NCI-H2081 (cell line): ENCODE results near the gene EFS.
A peak's percentile ranks its signal among the peaks of the same experiment; 100 is the strongest.

ENCODE experiments used
- DNase-seq, 2 experiments: peaks; one replicate each; lab custom pipeline; 2025; lab: John Stamatoyannopoulos, UW

The EFS gene

DNA sequence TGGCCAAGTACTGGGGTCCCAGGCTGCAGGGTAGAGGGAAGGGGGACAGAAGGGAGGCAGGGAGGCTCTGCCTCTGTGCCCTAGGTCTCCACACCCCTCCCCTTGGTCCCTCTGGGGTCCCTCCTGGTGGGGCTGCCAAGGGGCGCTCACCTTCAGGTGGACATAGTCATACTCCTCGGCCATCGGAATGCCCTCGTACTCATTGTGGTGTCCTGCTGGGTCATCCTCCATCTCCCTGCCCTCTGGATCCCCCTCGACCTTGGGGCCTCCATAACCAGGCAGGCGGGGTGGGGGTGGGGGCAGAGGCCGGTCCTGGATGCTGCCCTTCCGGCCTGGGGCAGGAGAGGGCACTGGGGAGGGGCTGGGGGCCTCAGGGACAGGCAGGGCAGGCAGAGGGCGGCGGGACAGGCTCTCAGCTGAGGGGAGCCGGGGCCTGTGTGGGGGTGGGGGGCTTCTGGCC is 5.8 kb downstream of the EFS start:
- DNase-seq: no peak

GRCh38 chr14:23358553-23359166 is 6.3 kb downstream of the EFS start:
- DNase-seq: no peak

DNA sequence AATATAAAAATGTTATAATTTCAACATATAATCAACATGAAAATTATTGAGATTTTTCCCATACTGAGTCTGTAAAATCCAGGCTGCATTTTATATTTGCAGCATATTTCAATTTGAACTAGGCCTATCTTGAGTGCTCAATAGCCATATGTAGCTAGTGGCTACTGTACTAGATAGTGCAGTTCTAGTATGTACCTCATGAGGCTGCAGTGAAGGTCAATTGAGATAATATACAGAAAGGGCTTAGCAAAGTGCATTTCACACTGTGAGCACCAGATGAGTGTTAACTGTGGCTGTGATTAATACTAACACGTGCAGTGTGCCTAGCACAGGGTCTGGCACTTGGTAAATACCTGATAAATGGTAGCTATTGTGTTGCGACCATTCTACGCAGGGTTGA is 6.9 kb downstream of the EFS start:
- DNase-seq: no peak

GRCh38 chr14:23357261-23357660 is 7.7 kb downstream of the EFS start:
- no peak for DNase-seq

- no peak for DNase-seq
Observed at GRCh38 chr14:23356662-23357061, 8.3 kb downstream of the EFS start.

DNA sequence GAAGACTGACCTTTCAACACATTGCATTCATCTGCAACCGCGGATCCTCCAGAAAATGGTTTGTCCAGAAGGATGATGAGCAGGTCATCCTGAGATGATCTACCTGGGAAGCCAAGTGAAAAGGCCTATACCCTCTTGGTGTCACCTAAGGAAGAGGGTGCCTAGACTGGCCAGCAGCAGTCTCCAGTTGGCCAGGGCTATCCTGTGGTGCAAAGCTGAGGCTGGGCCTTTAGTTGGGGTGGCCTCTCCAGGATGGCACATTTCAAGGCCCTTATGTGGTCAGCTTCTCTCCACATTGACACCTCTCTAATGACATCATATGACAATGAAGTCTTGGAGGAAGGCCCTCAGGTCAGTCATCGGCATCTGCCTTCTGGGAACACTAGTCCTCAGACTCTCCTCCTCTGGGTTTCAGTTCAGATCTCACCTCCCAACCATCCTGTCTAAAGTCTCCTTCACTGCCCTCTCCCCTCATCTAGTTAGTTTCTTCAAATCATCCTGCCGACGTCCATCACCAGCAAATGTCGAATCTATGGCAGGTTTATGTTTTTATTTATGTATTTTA is 9.0 kb downstream of the EFS start:
- DNase-seq: no peak

- DNase-seq: no peak
Observed at GRCh38 chr14:23354990-23355389, 10.0 kb downstream of the EFS start.

- no peak for DNase-seq
Observed at GRCh38 chr14:23353433-23353780, 11.6 kb downstream of the EFS start.

- DNase-seq: peak; percentile 12 to 34
Observed at GRCh38 chr14:23352506-23353432, 12.2 kb downstream of the EFS start, which contains the start of gene SLC22A17. Gene SLC22A17, minus strand, starts transcription at chr14:23352887.

GRCh38 chr14:23351681-23352505 is 13.1 kb downstream of the EFS start:
- no peak for DNase-seq

GRCh38 chr14:23349156-23349845 is 15.7 kb downstream of the EFS start:
- DNase-seq: no peak

GRCh38 chr14:23348297-23348655 is 16.7 kb downstream of the EFS start:
- no peak for DNase-seq

DNA sequence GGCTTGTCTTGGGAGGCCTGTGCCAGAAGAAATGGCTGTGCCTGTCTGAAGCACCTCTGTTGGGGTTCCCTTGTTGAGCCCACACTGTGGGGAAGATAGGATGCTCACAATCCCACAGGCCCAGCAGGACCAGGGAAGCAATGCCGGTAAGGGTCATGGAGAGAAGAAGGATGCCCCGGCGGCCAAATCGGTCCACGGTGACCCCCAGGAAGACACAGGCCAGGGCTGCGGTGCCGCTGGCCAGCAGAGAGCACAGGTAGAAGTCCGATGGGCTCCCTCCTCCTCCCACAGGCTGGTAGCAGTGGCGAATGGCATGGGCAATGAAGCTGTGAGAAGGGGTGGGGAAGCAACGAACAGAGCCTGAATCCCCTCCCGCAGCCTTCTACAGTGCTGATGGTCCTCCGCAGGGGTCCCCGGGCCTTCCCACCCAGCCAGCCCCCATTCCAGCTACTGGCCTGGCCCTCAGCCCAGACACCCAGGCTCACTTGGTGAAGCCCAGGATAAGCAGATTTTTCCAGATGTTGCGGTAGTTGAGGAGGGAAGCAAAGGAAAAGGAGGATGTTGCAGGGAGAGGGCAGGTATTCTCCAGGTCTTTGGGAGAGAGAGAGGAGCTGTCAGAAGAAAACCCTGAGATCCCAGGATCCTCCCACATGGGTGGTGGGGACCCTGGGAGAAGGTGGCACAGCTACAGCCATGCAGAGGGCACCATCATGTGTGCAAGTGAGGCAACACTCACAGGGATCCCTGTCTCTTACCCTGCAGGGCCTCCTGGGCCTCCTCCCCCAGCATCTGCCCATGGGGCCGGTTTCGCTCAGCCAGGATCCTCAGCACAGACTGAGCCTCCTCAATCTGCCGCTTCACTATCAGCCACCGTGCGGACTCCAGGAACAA is 17.3 kb downstream of the EFS start:
- no peak for DNase-seq

DNA sequence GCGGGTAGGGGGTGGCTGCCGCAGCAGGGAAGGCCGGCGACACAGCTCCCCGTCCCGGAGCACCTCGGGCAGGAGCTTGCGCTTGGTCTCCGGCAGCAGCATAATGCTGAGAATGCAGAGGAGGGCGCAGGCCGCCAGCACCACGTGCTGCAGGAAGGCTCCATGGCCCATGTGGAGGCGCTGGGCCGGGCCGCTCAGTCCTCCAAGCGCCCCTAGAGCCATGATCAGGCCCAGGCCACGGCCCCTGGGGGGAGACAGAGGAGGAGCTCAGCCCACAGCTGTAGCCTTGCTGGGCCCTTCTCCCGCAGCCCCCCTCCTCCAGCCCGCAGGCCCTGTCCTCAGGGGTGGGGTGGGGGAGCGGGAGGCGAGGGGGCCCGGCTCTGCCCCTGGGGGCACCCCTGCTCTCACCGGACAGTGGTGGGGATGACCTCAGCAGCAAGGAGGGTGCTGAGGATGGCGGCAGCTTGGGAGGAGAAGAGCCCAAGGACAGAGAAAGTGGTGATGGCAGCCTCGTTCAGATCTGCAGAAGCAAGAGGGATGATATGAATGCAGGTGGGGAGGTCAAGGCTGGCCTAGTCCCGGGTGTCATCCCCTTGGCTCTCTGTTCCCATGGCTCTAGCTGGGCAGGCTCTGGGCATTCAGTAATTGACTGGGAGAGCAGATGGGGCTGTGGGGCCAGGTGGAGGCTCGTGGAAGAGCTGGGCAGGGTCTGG is 18.1 kb downstream of the EFS start:
- no peak for DNase-seq

- no peak for DNase-seq
Observed at GRCh38 chr14:23345987-23346692, 18.8 kb downstream of the EFS start.

DNA sequence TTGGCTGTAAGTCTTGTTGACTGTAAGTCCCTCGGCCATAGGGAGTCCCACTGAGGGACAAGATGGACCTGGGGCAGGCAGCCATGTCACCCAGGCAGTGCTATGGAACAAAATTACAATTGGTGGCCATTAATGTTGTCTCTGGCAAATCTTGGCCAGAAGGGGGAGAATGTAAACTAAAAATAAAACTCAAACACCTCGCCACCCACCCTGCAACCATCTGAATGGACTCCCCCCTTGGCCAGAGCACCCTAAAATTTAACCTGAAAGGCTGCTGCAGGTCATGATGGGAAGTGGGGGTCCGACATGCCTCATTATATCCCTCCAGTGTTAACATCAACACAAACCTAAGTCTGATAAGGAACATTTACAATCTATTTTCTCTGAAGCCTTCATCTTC is 20.5 kb downstream of the EFS start:
- DNase-seq: no peak

GRCh38 chr14:23339506-23340268 is 25.3 kb downstream of the EFS start:
- no peak for DNase-seq

GRCh38 chr14:23335623-23336022 is 29.3 kb downstream of the EFS start:
- no peak for DNase-seq
